Keratinocyte (primary cell): ENCODE measurements around the gene MRPL3.

Source experiments
- CTCF ChIP-seq, 3 experiments: IDR thresholded peaks in 1 of 3; conservative IDR thresholded peaks in 1 of 3; optimal IDR thresholded peaks in 1 of 3; 2 replicates in 2 of 3; 3 replicates in 1 of 3; pipeline versions ENCODE3 to v1.5.1; 2011; ENCODE audit warnings: low read length in 3 of 3, mild to moderate bottlenecking in 3 of 3, moderate library complexity in 2 of 3, control low read depth in 1 of 3, inconsistent platforms in 1 of 3; ENCODE audit not compliant: insufficient read depth in 2 of 3; ENCODE audit errors: extremely low read depth in 1 of 3
- EZH2 ChIP-seq: IDR thresholded peaks from one replicate; pipeline ENCODE4 v1.6.1; 2012; ENCODE audit warnings: inconsistent platforms, mild to moderate bottlenecking, low read length, moderate library complexity

GRCh38 chr3:131470377-131470776 is 32.4 kb downstream of the MRPL3 start:
- TF ChIP-seq CTCF (optimal IDR thresholded peaks at IDR 0.05 in 1 of 3, IDR thresholded peaks at IDR 0.05 in 1 of 3, conservative IDR thresholded peaks at IDR 0.05 in 1 of 3; ENCODE audit: extremely low read depth in 1 of 3, insufficient read depth in 2 of 3, low read length in 3 of 3) (no peak), EZH2 (no peak)
